H9 (cell line): ENCODE results near the gene ARHGDIA. TPM values are rescaled to one million over a fixed set of nuclear protein-coding genes. Genes with fewer than 3 reads are reported as not detected.

Experiments used
- DNase-seq: peaks from one replicate; pipeline ENCODE4 v3.0.0-alpha.2; 2017
- H2AFZ ChIP-seq: one replicate; pipeline ENCODE4 v1.6.1; 2013; ENCODE audit warnings: mild to moderate bottlenecking, low read length, control low read depth, moderate library complexity
- H2AK5ac ChIP-seq: 2 replicates; pipeline ENCODE4 v1.6.1; 2013; ENCODE audit warnings: low read length, control low read depth, mixed read lengths; ENCODE audit not compliant: insufficient read length
- H2BK120ac ChIP-seq: one replicate; pipeline ENCODE4 v1.6.1; 2013; ENCODE audit warnings: low read depth, mild to moderate bottlenecking, low read length, control low read depth, inconsistent platforms; ENCODE audit not compliant: poor library complexity, severe bottlenecking
- H2BK12ac ChIP-seq: 2 replicates; pipeline ENCODE4 v1.6.1; 2013; ENCODE audit warnings: low read length, control low read depth, mixed read lengths, low read depth; ENCODE audit not compliant: insufficient read length
- H2BK15ac ChIP-seq: 2 replicates; pipeline ENCODE4 v1.6.1; 2013; ENCODE audit warnings: low read depth, low read length, control low read depth
- H2BK20ac ChIP-seq: one replicate; pipeline ENCODE4 v1.6.1; 2013; ENCODE audit warnings: low read depth, mild to moderate bottlenecking, low read length, control low read depth, inconsistent platforms; ENCODE audit not compliant: poor library complexity, severe bottlenecking
- H2BK5ac ChIP-seq: 2 replicates; pipeline ENCODE4 v1.6.1; 2013; ENCODE audit warnings: low read length, control low read depth, mixed read lengths; ENCODE audit not compliant: insufficient read length
- H3K14ac ChIP-seq: 2 replicates; pipeline ENCODE4 v1.6.1; 2013; ENCODE audit warnings: low read length, control low read depth; ENCODE audit not compliant: insufficient read depth
- H3K18ac ChIP-seq: 2 replicates; pipeline ENCODE4 v1.6.1; 2013; ENCODE audit warnings: low read depth, mild to moderate bottlenecking, mixed read lengths, low read length, control low read depth; ENCODE audit not compliant: insufficient read length
- H3K23ac ChIP-seq: 2 replicates; pipeline ENCODE4 v1.6.1; 2013; ENCODE audit warnings: low read length, control low read depth, mixed read lengths, low read depth; ENCODE audit not compliant: insufficient read length
- H3K23me2 ChIP-seq: 2 replicates; pipeline ENCODE4 v1.6.1; 2013; ENCODE audit warnings: low read depth, mild to moderate bottlenecking, mixed read lengths, low read length, control low read depth; ENCODE audit not compliant: insufficient read length, poor library complexity, severe bottlenecking
- H3K27ac ChIP-seq: 2 replicates; pipeline ENCODE4 v1.5.1; 2013; ENCODE audit warnings: low read length, control low read depth, mixed read lengths, low read depth; ENCODE audit not compliant: insufficient read length
- H3K27me3 ChIP-seq: 2 replicates; pipeline ENCODE4 v1.6.1; 2013; ENCODE audit warnings: low read length, control low read depth, inconsistent platforms; ENCODE audit not compliant: insufficient read depth
- H3K4ac ChIP-seq: 2 replicates; pipeline ENCODE4 v1.6.1; 2013; ENCODE audit warnings: low read depth, mild to moderate bottlenecking, control low read depth, inconsistent platforms, low read length, moderate library complexity
- H3K4me1 ChIP-seq: 2 replicates; pipeline ENCODE4 v1.6.1; 2013; ENCODE audit warnings: low read length, control low read depth, inconsistent platforms; ENCODE audit not compliant: insufficient read depth
- H3K4me2 ChIP-seq: 2 replicates; pipeline ENCODE4 v1.6.1; 2013; ENCODE audit warnings: low read length, control low read depth, mixed read lengths; ENCODE audit not compliant: insufficient read length, insufficient read depth
- H3K56ac ChIP-seq: 2 replicates; pipeline ENCODE4 v1.6.1; 2013; ENCODE audit warnings: low read depth, mild to moderate bottlenecking, mixed read lengths, low read length, control low read depth; ENCODE audit not compliant: insufficient read length
- H3K79me1 ChIP-seq: 2 replicates; pipeline ENCODE4 v1.6.1; 2013; ENCODE audit warnings: low read depth, mild to moderate bottlenecking, moderate library complexity, low read length, control low read depth, inconsistent platforms; ENCODE audit not compliant: insufficient read depth, poor library complexity, severe bottlenecking
- H3K79me2 ChIP-seq: 2 replicates; pipeline ENCODE4 v1.6.1; 2013; ENCODE audit warnings: low read length, control low read depth, inconsistent platforms; ENCODE audit not compliant: insufficient read depth
- H3K9ac ChIP-seq: 2 replicates; pipeline ENCODE4 v1.6.1; 2013; ENCODE audit warnings: low read length, control low read depth, mixed read lengths; ENCODE audit not compliant: insufficient read length; ENCODE audit errors: extremely low read depth
- H3K9me3 ChIP-seq: one replicate; pipeline ENCODE4 v1.6.1; 2013; ENCODE audit warnings: low read depth, low read length, inconsistent platforms; ENCODE audit not compliant: control insufficient read depth
- H3T11ph ChIP-seq: one replicate; pipeline ENCODE4 v1.6.1; 2013; ENCODE audit warnings: mild to moderate bottlenecking, low read length, control low read depth, inconsistent platforms
- H4K20me1 ChIP-seq: one replicate; pipeline ENCODE4 v1.6.1; 2013; ENCODE audit not compliant: control insufficient read depth, insufficient read length, insufficient read depth
- H4K5ac ChIP-seq: 2 replicates; pipeline ENCODE4 v1.6.1; 2013; ENCODE audit warnings: low read depth, mild to moderate bottlenecking, mixed read lengths, low read length, control low read depth; ENCODE audit not compliant: insufficient read length
- H4K8ac ChIP-seq: replicated peaks from 2 replicates; pipeline ENCODE4 v1.6.1; 2013; ENCODE audit warnings: low read length, control low read depth, mixed read lengths, low read depth; ENCODE audit not compliant: insufficient read length
- H4K91ac ChIP-seq: 2 replicates; pipeline ENCODE4 v1.6.1; 2013; ENCODE audit warnings: low read depth, mild to moderate bottlenecking, moderate library complexity, mixed read lengths, low read length, control low read depth; ENCODE audit not compliant: insufficient read length
- H3K27ac Mint-ChIP-seq, 3 experiments: 2 replicates in 2 of 3; 3 replicates in 1 of 3; pipeline ENCODE4 v1.8.0; 2020 to 2021; ENCODE audit warnings: mixed read lengths in 3 of 3, mild to moderate bottlenecking in 1 of 3, moderate library complexity in 1 of 3
- H3K27me3 Mint-ChIP-seq: 2 replicates; pipeline ENCODE4 v1.8.0; 2021; ENCODE audit warnings: low read depth, mild to moderate bottlenecking, moderate library complexity, mixed read lengths
- H3K36me3 Mint-ChIP-seq, 3 experiments: 2 replicates in 2 of 3; 3 replicates in 1 of 3; pipeline ENCODE4 v1.8.0; 2020 to 2021; ENCODE audit warnings: low read depth in 3 of 3, mixed read lengths in 3 of 3; ENCODE audit not compliant: insufficient read depth in 1 of 3
- H3K4me1 Mint-ChIP-seq, 2 experiments: 2 replicates each; pipeline ENCODE4 v1.8.0; 2020; ENCODE audit warnings: mixed read lengths in 2 of 2
- H3K4me3 Mint-ChIP-seq, 2 experiments: 2 replicates in 1 of 2; 3 replicates in 1 of 2; pipeline ENCODE4 v1.8.0; 2020 to 2021; ENCODE audit warnings: mild to moderate bottlenecking in 2 of 2, mixed read lengths in 2 of 2, moderate library complexity in 1 of 2
- H3K9me3 Mint-ChIP-seq, 2 experiments: 2 replicates in 1 of 2; 3 replicates in 1 of 2; pipeline ENCODE4 v1.8.0; 2020; ENCODE audit warnings: mild to moderate bottlenecking in 2 of 2, mixed read lengths in 2 of 2, moderate library complexity in 1 of 2
- CTCF ChIP-seq: fragments of 200-600 bp; sonication (generic); conservative IDR thresholded peaks from 3 replicates; pipeline ENCODE4 v1.8.0; 2021; ENCODE audit warnings: antibody characterized with exemption, mild to moderate bottlenecking
- WGBS: extraction: QIAGEN DNeasy Blood & Tissue Kit; methylation state at CpG from one replicate; pipeline ENCODE4 v1.1.7; 2013; ENCODE audit warnings: missing lambda C conversion rate, low lambda C conversion rate, mixed read lengths; ENCODE audit not compliant: insufficient read length; ENCODE audit errors: extremely low coverage; 5-methylcytosine and 5-hydroxymethylcytosine counted together
- total RNA-seq: library from RNA; stranded (reverse); gene quantifications from 2 replicates; pipeline ENCODE4 v1.2.1, GENCODE V29; 2021

The ARHGDIA gene
- total RNA-seq, 1 experiment from 2014 or later, result 247 TPM

- Histone ChIP-seq H2BK120ac (no peak overlapping the region), H3K79me2 (no peaks in the 10 kb centered on the region), H3K9ac (no peak overlapping the region), H2BK15ac (no peak overlapping the region), H3K23me2 (peaks cover 11% of the 10 kb centered on the region), H2BK12ac (no peak overlapping the region), H3K56ac (no peak overlapping the region), H3K4ac (no peak overlapping the region), H4K20me1 (no peaks in the 10 kb centered on the region), H3K9me3 (no peaks in the 10 kb centered on the region), H4K8ac (no peak overlapping the region), H2AFZ (no peak overlapping the region), H2BK5ac (no peak overlapping the region), H4K5ac (no peak overlapping the region), H3K4me1 (no peaks in the 10 kb centered on the region), H3K79me1 (no peaks in the 10 kb centered on the region), H2AK5ac (no peak overlapping the region), H3K18ac (no peak overlapping the region), H3K27me3 (no peaks in the 10 kb centered on the region; the same call in 1 of the 2 replicates), H3K14ac (no peak overlapping the region), H3T11ph (no peak overlapping the region), H3K23ac (no peak overlapping the region), H2BK20ac (no peak overlapping the region), H4K91ac (no peak overlapping the region), H3K4me2 (no peak overlapping the region), H3K27ac (no peak overlapping the region)
- TF ChIP-seq CTCF, result no peak
- Mint-ChIP-seq H3K4me1 (peaks cover 0 to 3% of the 10 kb centered on the region in 2 experiments; a peak in 2 of 4 replicates), H3K27me3 (peaks cover 11% of the 10 kb centered on the region), H3K9me3 (no peaks in the 10 kb centered on the region), H3K27ac (no peak overlapping the region), H3K36me3 (peaks cover 3 to 19% (median 9%) of the 10 kb centered on the region in 3 experiments; a peak in 6 of 7 replicates), H3K4me3 (no peak overlapping the region)
- DNase-seq, result no peak
- WGBS, result no CpG with 5 or more reads among the region's 28 CpGs
Measured at GRCh38 chr17:81904600-81905423, 33.7 kb upstream of the ARHGDIA start.
